Trophoblast cell (in vitro differentiated cells and primary cell): ENCODE measurements around the gene AFG3L2.

Experiments
- DNase-seq, 2 donors: peaks; one replicate each; pipeline ENCODE4 v3.0.0-alpha.2; 2016
- H2AFZ ChIP-seq: 2 replicates; pipeline ENCODE4 v1.6.1; 2013; ENCODE audit warnings: low read length, moderate library complexity, mild to moderate bottlenecking; ENCODE audit not compliant: insufficient read depth, poor library complexity
- H2AK5ac ChIP-seq: 2 replicates; pipeline ENCODE4 v1.6.1; 2013; ENCODE audit warnings: mild to moderate bottlenecking, low read length
- H2BK120ac ChIP-seq: 2 replicates; pipeline ENCODE4 v1.6.1; 2013; ENCODE audit warnings: low read length, mild to moderate bottlenecking, moderate library complexity; ENCODE audit not compliant: insufficient read depth, poor library complexity
- H2BK12ac ChIP-seq: 2 replicates; pipeline ENCODE4 v1.6.1; 2013; ENCODE audit warnings: mild to moderate bottlenecking, low read length, moderate library complexity
- H2BK5ac ChIP-seq: 2 replicates; pipeline ENCODE4 v1.6.1; 2013; ENCODE audit warnings: low read length, low read depth, moderate library complexity, mild to moderate bottlenecking; ENCODE audit not compliant: poor library complexity
- H3K14ac ChIP-seq: 2 replicates; pipeline ENCODE4 v1.6.1; 2013; ENCODE audit warnings: mild to moderate bottlenecking, low read length
- H3K18ac ChIP-seq: 2 replicates; pipeline ENCODE4 v1.6.1; 2013; ENCODE audit warnings: mild to moderate bottlenecking, low read length
- H3K23ac ChIP-seq: 2 replicates; pipeline ENCODE4 v1.6.1; 2013; ENCODE audit warnings: low read length
- H3K27ac ChIP-seq: 2 replicates; pipeline ENCODE4 v1.5.1; 2013; ENCODE audit warnings: low read depth, mild to moderate bottlenecking, inconsistent platforms, low read length, moderate library complexity
- H3K27me3 ChIP-seq: 2 replicates; pipeline ENCODE4 v1.6.1; 2013; ENCODE audit warnings: inconsistent platforms, mild to moderate bottlenecking, low read length, moderate library complexity; ENCODE audit not compliant: insufficient read depth
- H3K36me3 ChIP-seq, 2 experiments: 1 replicate in 1 of 2; 2 replicates in 1 of 2; pipeline ENCODE4 v1.6.1; 2013; ENCODE audit warnings: low read length in 2 of 2, mild to moderate bottlenecking in 2 of 2, moderate library complexity in 1 of 2; ENCODE audit not compliant: insufficient read depth in 2 of 2, control insufficient read depth in 1 of 2
- H3K4ac ChIP-seq: 2 replicates; pipeline ENCODE4 v1.6.1; 2013; ENCODE audit warnings: low read depth, mild to moderate bottlenecking, low read length, moderate library complexity
- H3K4me1 ChIP-seq, 2 experiments: 1 replicate in 1 of 2; 2 replicates in 1 of 2; pipeline ENCODE4 v1.6.1; 2013; ENCODE audit warnings: low read length in 2 of 2, mild to moderate bottlenecking in 2 of 2, moderate library complexity in 1 of 2; ENCODE audit not compliant: insufficient read depth in 2 of 2, control insufficient read depth in 1 of 2
- H3K4me2 ChIP-seq: 2 replicates; pipeline ENCODE4 v1.6.1; 2013; ENCODE audit warnings: inconsistent platforms, mild to moderate bottlenecking, low read length, moderate library complexity
- H3K4me3 ChIP-seq: 2 replicates; pipeline ENCODE4 v1.5.1; 2013; ENCODE audit warnings: mild to moderate bottlenecking, low read depth, low read length, inconsistent platforms
- H3K79me1 ChIP-seq: one replicate; pipeline ENCODE4 v1.6.1; 2013; ENCODE audit warnings: low read length
- H3K79me2 ChIP-seq: 2 replicates; pipeline ENCODE4 v1.6.1; 2013; ENCODE audit warnings: low read length, mild to moderate bottlenecking; ENCODE audit not compliant: control insufficient read depth, insufficient read depth, poor library complexity
- H3K9ac ChIP-seq: 2 replicates; pipeline ENCODE4 v1.6.1; 2013; ENCODE audit warnings: mild to moderate bottlenecking, low read length
- H3K9me3 ChIP-seq: 2 replicates; pipeline ENCODE4 v1.6.1; 2013; ENCODE audit warnings: low read depth, mild to moderate bottlenecking, control low read depth, inconsistent platforms, low read length; ENCODE audit not compliant: insufficient read depth
- H4K12ac ChIP-seq: 2 replicates; pipeline ENCODE4 v1.6.1; 2013; ENCODE audit warnings: low read depth, mild to moderate bottlenecking, low read length, moderate library complexity
- H4K8ac ChIP-seq: 2 replicates; pipeline ENCODE4 v1.6.1; 2013; ENCODE audit warnings: low read depth, mild to moderate bottlenecking, low read length, moderate library complexity
- H4K91ac ChIP-seq: one replicate; pipeline ENCODE4 v1.6.1; 2013; ENCODE audit warnings: low read depth, mild to moderate bottlenecking, low read length, moderate library complexity
- WGBS: extraction: QIAGEN DNeasy Blood & Tissue Kit; methylation state at CpG from one replicate; pipeline ENCODE4 v1.1.7; 2013; ENCODE audit warnings: missing lambda C conversion rate; ENCODE audit not compliant: insufficient read length, insufficient coverage; ENCODE audit errors: extremely low coverage; 5-methylcytosine and 5-hydroxymethylcytosine counted together

The AFG3L2 gene

GRCh38 chr18:12287684-12288402, 89.2 kb downstream of the AFG3L2 start:
- peak overlapping the region; percentile 71 for H3K4me2 ChIP-seq
- peak overlapping the region; percentile 55 for H3K27ac ChIP-seq
- peaks cover 11 to 31% of the 10 kb centered on the region in 2 experiments for H3K4me1 ChIP-seq
- H3K18ac ChIP-seq: peak overlapping the region; percentile 15
- H3K23ac ChIP-seq: no peak overlapping the region
- H4K91ac ChIP-seq: peak overlapping the region; percentile 31
- no peaks in the 10 kb centered on the region for H3K9me3 ChIP-seq
- no peak overlapping the region for H4K12ac ChIP-seq
- peak overlapping the region; percentile 4 for H2AFZ ChIP-seq
- H2BK120ac ChIP-seq: peak overlapping the region; percentile 23
- peak overlapping the region; percentile 27 for H3K14ac ChIP-seq
- no peak overlapping the region for H2BK5ac ChIP-seq
- peaks cover 9% of the 10 kb centered on the region for H3K79me1 ChIP-seq
- no peak overlapping the region for H2BK12ac ChIP-seq
- peak overlapping the region; percentile 0 for H3K4ac ChIP-seq
- H3K79me2 ChIP-seq: no peaks in the 10 kb centered on the region
- H3K27me3 ChIP-seq: no peaks in the 10 kb centered on the region
- WGBS: no CpG with 5 or more reads among the region's 41 CpGs
- DNase-seq: peak; percentile 87 to 92
- H4K8ac ChIP-seq: peak overlapping the region; percentile 37
- H3K36me3 ChIP-seq: no peaks in the 10 kb centered on the region
- no peak overlapping the region for H2AK5ac ChIP-seq
- H3K4me3 ChIP-seq: peak overlapping the region; percentile 55
- H3K9ac ChIP-seq: peak overlapping the region; percentile 8

DNA sequence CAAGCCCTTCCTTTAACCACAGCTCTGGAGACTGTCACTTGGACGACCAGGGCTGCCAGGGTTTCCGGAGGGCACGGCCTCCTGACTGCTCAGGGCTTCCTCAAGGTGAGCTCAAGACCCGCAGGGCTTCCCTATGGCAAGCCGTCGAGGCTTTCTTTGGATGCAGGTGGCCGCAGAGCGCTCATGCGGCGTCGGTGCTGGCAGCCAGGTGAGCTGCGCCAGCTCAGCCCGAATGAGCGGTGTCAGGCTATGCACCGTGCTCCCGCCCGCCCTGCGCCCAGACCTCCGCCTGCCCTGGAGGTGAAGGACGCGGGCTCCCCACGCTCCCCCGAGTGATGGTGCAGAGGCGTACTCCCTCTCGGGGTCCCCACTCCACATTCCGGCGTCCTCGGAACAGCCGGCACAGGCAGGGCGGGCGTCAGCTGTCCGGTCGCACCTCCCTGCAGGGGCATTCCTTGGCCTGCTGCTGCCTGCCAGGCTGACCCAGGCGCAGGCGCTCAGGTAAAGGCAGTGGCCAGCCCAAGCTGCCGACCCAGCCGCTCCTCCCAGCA, 89.8 kb downstream of the AFG3L2 start:
- Histone ChIP-seq H3K36me3 (no peaks in the 10 kb centered on the region), H4K12ac (peak overlapping the region; percentile 16), H3K18ac (peak overlapping the region; percentile 14), H3K9me3 (no peaks in the 10 kb centered on the region), H2AK5ac (no peak overlapping the region), H2AFZ (no peak overlapping the region), H3K27me3 (no peaks in the 10 kb centered on the region), H3K4me1 (peaks cover 17 to 37% of the 10 kb centered on the region in 2 experiments), H3K27ac (peak overlapping the region; percentile 55), H2BK5ac (no peak overlapping the region), H3K4me3 (peak overlapping the region; percentile 55), H2BK120ac (peak overlapping the region; percentile 23), H3K4me2 (peak overlapping the region; percentile 71), H3K79me2 (peaks cover 2% of the 10 kb centered on the region), H3K14ac (no peak overlapping the region), H3K4ac (peak overlapping the region; percentile 15), H3K23ac (no peak overlapping the region), H3K79me1 (peaks cover 15% of the 10 kb centered on the region), H4K91ac (peak overlapping the region; percentile 31), H3K9ac (peak overlapping the region; percentile 8), H4K8ac (peak overlapping the region; percentile 37), H2BK12ac (peak overlapping the region; percentile 1)
- WGBS: no CpG with 5 or more reads among the region's 37 CpGs
- DNase-seq: peak; percentile 72 to 79

DNA sequence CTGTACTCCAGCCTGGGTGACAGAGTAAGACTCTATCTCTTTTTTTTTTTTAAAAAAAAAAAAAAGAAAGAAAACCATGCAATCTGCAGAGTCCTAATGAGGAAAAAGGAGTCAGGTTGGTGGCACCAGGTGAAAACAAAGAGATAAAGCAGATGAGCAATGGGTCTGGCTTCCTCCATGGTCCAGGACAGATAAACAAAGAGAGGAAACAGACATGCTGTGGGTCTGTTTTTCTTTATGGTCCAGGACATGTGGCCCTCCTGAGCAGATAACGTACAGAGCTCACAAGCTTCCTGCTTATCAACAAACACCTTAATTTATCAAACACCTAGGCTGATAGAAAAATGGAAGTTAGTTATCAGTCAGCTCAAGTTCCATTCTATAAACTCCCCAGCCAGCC, 93.4 kb downstream of the AFG3L2 start:
- no peak overlapping the region for H3K18ac ChIP-seq
- no peak overlapping the region for H4K91ac ChIP-seq
- no peak overlapping the region for H2AFZ ChIP-seq
- peaks cover 37% of the 10 kb centered on the region for H3K79me1 ChIP-seq
- H3K27me3 ChIP-seq: no peaks in the 10 kb centered on the region
- no peaks in the 10 kb centered on the region for H3K36me3 ChIP-seq
- no peak overlapping the region for H2AK5ac ChIP-seq
- peak; percentile 66 to 79 for DNase-seq
- no peak overlapping the region for H3K14ac ChIP-seq
- no peak overlapping the region for H2BK5ac ChIP-seq
- no peak overlapping the region for H4K8ac ChIP-seq
- H3K9ac ChIP-seq: no peak overlapping the region
- no CpG with 5 or more reads among the region's 1 CpG for WGBS
- no peak overlapping the region for H3K23ac ChIP-seq
- H3K4ac ChIP-seq: no peak overlapping the region
- no peak overlapping the region for H2BK120ac ChIP-seq
- no peak overlapping the region for H4K12ac ChIP-seq
- H2BK12ac ChIP-seq: no peak overlapping the region
- peaks cover 35 to 58% of the 10 kb centered on the region in 2 experiments for H3K4me1 ChIP-seq
- H3K79me2 ChIP-seq: peaks cover 10% of the 10 kb centered on the region
- no peaks in the 10 kb centered on the region for H3K9me3 ChIP-seq
- H3K27ac ChIP-seq: peak overlapping the region; percentile 41
- no peak overlapping the region for H3K4me3 ChIP-seq
- H3K4me2 ChIP-seq: no peak overlapping the region

GRCh38 chr18:12283256-12283655, 93.8 kb downstream of the AFG3L2 start:
- H2AFZ ChIP-seq: no peak overlapping the region
- H3K4me3 ChIP-seq: no peak overlapping the region
- DNase-seq: peak; percentile 99
- peaks cover 39 to 59% of the 10 kb centered on the region in 2 experiments for H3K4me1 ChIP-seq
- H3K4ac ChIP-seq: no peak overlapping the region
- H3K9ac ChIP-seq: no peak overlapping the region
- no peak overlapping the region for H2BK12ac ChIP-seq
- no CpG with 5 or more reads among the region's 6 CpGs for WGBS
- H3K27ac ChIP-seq: peak overlapping the region; percentile 39
- no peaks in the 10 kb centered on the region for H3K27me3 ChIP-seq
- no peak overlapping the region for H3K18ac ChIP-seq
- H2BK5ac ChIP-seq: no peak overlapping the region
- H3K79me2 ChIP-seq: peaks cover 13% of the 10 kb centered on the region
- peak overlapping the region; percentile 76 for H2BK120ac ChIP-seq
- peaks cover 41% of the 10 kb centered on the region for H3K79me1 ChIP-seq
- H3K14ac ChIP-seq: no peak overlapping the region
- no peak overlapping the region for H3K4me2 ChIP-seq
- H3K36me3 ChIP-seq: no peaks in the 10 kb centered on the region
- no peak overlapping the region for H2AK5ac ChIP-seq
- no peaks in the 10 kb centered on the region for H3K9me3 ChIP-seq
- no peak overlapping the region for H3K23ac ChIP-seq
- H4K91ac ChIP-seq: peak overlapping the region; percentile 42
- no peak overlapping the region for H4K8ac ChIP-seq
- H4K12ac ChIP-seq: no peak overlapping the region
